Peyer's patch (tissue), 4 donors: ENCODE results near the gene HTR3D. TPM values are rescaled to one million over a fixed set of nuclear protein-coding genes. Genes with fewer than 3 reads are reported as not detected.

Experiments
- DNase-seq, 3 donors: peaks; one replicate each; pipeline ENCODE4 v3.0.0-alpha.2; 2017 to 2019
- H3K27ac ChIP-seq, 4 donors: fragments of 200-600 bp; sonication (generic); one replicate each; pipeline ENCODE4 v1.5.1; 2016 to 2019
- H3K27me3 ChIP-seq, 2 donors: fragments of 200-600 bp; sonication (generic); one replicate each; pipeline ENCODE4 v1.5.1; 2019
- H3K36me3 ChIP-seq, 3 donors: fragments of 200-600 bp; sonication (generic); one replicate each; pipeline ENCODE4 v1.5.1; 2016 to 2019
- H3K4me1 ChIP-seq, 4 donors: fragments of 200-600 bp; sonication (generic); one replicate each; pipeline ENCODE4 v1.5.1; 2016 to 2019
- H3K4me3 ChIP-seq, 4 donors: fragments of 200-600 bp; sonication (generic); 1 replicate in 3 of 4; 2 replicates in 1 of 4; pipeline ENCODE4 v1.5.1; 2016 to 2019; ENCODE audit warnings: mild to moderate bottlenecking in 1 of 4
- H3K9me3 ChIP-seq, 4 donors: fragments of 200-600 bp; sonication (generic); one replicate each; pipeline ENCODE4 v1.5.1; 2016 to 2019; ENCODE audit warnings: mild to moderate bottlenecking in 1 of 4
- POLR2A ChIP-seq, 2 donors: fragments of 450-650 bp; IDR thresholded peaks; one replicate each; pipeline ENCODE4 v1.5.1; 2017; ENCODE audit warnings: antibody characterized with exemption in 2 of 2, mild to moderate bottlenecking in 2 of 2, moderate library complexity in 2 of 2
- total RNA-seq, 4 donors: library from RNA; depleted of rRNA; stranded (reverse); fragments of >200 nt; gene quantifications; one replicate each; pipeline ENCODE4 v1.1.0, GENCODE V29; 2016
- TF ChIP-seq, protein P1 (sequence below), 6 experiments: fragments of 450-650 bp in 4 of 6; fragments of 200-600 bp in 2 of 6; sonication (generic) in 1 of 6; IDR thresholded peaks; one replicate each; pipeline ENCODE4 v1.5.1; 2017 to 2019; ENCODE audit warnings: antibody characterized with exemption in 6 of 6, mild to moderate bottlenecking in 3 of 6, moderate library complexity in 1 of 6

HTR3D gene
- total RNA-seq, 4 donors from 2014 or later = not detected

DNA sequence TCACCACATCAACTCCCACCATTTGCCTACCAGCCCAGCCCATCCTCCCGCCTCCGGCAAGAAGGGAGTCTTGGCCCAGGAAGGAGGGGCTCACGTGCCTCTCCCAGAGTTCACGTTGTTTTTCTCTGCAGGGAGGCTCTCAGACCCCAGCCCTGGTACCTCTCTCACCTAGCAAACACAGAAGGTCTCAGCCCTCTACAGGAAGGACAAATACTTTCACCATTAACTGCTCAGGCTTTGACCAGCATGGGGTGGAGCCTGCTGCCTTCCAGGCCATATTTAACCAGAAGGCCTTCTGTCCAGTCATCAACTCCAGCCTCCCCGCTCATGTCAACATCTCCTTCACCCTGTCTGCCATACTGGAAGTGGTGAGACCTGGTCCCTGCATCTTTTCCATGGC lies 46.3 kb downstream of the HTR3D start:
- no peaks in the 10 kb centered on the region for H3K4me1 ChIP-seq
- no peak overlapping the region for H3K27ac ChIP-seq
- H3K9me3 ChIP-seq = no peaks in the 10 kb centered on the region
- no peaks in the 10 kb centered on the region for H3K27me3 ChIP-seq
- H3K36me3 ChIP-seq = no peaks in the 10 kb centered on the region
- H3K4me3 ChIP-seq = no peak overlapping the region
- no peak for DNase-seq
- TF ChIP-seq POLR2A (IDR thresholded peaks at IDR 0.05) = no peak
- TF ChIP-seq, protein P1, sequence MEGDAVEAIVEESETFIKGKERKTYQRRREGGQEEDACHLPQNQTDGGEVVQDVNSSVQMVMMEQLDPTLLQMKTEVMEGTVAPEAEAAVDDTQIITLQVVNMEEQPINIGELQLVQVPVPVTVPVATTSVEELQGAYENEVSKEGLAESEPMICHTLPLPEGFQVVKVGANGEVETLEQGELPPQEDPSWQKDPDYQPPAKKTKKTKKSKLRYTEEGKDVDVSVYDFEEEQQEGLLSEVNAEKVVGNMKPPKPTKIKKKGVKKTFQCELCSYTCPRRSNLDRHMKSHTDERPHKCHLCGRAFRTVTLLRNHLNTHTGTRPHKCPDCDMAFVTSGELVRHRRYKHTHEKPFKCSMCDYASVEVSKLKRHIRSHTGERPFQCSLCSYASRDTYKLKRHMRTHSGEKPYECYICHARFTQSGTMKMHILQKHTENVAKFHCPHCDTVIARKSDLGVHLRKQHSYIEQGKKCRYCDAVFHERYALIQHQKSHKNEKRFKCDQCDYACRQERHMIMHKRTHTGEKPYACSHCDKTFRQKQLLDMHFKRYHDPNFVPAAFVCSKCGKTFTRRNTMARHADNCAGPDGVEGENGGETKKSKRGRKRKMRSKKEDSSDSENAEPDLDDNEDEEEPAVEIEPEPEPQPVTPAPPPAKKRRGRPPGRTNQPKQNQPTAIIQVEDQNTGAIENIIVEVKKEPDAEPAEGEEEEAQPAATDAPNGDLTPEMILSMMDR (IDR thresholded peaks at IDR 0.05) = no peak

DNA sequence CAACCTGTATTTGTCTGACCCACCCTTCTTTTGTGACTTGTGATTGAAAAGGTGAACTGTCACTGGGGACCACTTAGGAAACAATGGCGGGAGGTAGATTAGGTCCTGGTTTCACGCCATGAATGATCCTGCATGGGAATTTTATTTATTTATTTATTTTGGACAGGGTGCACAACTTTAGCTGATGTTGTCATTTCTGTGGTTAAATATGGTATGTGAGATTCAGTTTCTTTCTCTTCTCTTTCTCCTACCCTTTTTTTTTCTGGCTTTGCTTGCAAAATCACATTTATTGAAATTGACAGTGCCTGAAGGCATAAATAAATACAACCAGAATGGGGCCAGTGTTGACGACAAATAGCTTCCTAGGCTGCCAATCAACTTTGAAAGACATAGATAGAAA lies 47.3 kb downstream of the HTR3D start:
- H3K27me3 ChIP-seq = no peaks in the 10 kb centered on the region
- TF ChIP-seq, protein P1 (IDR thresholded peaks at IDR 0.05) = no peak
- no peak for TF ChIP-seq POLR2A (IDR thresholded peaks at IDR 0.05)
- H3K4me3 ChIP-seq = no peak overlapping the region
- H3K36me3 ChIP-seq = no peaks in the 10 kb centered on the region
- H3K4me1 ChIP-seq = no peaks in the 10 kb centered on the region
- DNase-seq = no peak
- H3K9me3 ChIP-seq = no peaks in the 10 kb centered on the region
- H3K27ac ChIP-seq = no peak overlapping the region

DNA sequence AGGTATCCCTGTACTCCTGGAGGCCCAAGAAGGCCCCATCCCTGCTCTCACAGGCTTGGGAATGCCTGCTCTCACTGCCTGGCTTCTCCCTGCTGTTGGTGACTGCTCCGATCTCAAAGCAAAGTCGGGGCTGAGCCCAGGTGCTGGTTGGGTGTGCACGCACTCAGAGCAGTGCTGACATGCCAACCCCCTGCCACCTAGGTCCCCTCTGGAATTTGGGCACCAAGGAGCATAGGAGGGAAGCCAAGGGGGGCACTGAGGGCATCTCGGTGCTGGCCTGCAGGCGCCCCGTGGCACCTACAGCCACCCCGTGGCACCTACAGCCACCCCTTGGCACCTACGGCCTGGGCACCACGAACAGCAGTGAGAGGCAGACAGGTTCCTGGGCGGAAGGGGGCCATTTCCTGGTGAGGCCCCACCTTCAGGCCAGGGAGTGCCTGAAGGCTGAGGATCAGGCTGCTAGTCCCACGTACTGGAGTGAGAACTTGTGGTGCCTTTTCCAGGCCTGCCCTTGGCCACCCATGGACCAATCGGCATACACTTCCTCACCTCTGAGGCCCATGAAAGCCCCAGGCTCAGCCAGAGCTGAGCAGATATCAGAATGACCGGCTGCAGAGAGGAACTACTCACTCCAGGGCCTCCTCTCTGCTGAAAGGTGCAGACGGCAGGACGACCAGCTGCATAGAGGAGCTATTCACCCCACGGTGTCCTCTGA lies 49.7 kb downstream of the HTR3D start:
- Histone ChIP-seq H3K27me3 (no peaks in the 10 kb centered on the region), H3K9me3 (no peaks in the 10 kb centered on the region), H3K27ac (no peak overlapping the region), H3K36me3 (no peaks in the 10 kb centered on the region), H3K4me1 (no peaks in the 10 kb centered on the region), H3K4me3 (no peak overlapping the region)
- TF ChIP-seq, protein P1 (IDR thresholded peaks at IDR 0.05) = no peak
- TF ChIP-seq POLR2A (IDR thresholded peaks at IDR 0.05) = no peak
- no peak for DNase-seq

DNA sequence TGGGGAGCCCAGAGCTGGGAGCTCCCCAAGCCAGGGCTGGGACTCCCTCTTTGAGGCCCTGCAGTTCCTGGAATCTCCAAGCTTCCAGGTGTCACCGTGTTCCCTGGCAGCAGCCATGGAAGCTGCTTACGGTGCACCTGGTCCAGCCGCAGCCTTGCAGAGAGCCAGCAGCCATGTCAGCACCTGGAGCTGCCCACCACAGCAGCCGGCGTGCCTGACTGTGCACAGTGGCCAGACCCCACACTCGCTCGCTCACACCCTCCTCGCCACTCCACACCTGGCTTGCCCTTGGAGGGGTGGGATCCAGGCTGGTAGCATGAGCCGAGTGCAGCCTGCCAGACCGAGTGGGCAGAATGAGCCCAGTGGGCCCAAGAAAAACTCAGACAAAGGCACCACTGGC lies 50.5 kb downstream of the HTR3D start:
- no peak for DNase-seq
- TF ChIP-seq, protein P1 (IDR thresholded peaks at IDR 0.05) = no peak
- no peak for TF ChIP-seq POLR2A (IDR thresholded peaks at IDR 0.05)
- Histone ChIP-seq H3K4me3 (no peak overlapping the region), H3K36me3 (no peaks in the 10 kb centered on the region), H3K27me3 (no peaks in the 10 kb centered on the region), H3K9me3 (no peaks in the 10 kb centered on the region), H3K4me1 (no peaks in the 10 kb centered on the region), H3K27ac (no peak overlapping the region)

DNA sequence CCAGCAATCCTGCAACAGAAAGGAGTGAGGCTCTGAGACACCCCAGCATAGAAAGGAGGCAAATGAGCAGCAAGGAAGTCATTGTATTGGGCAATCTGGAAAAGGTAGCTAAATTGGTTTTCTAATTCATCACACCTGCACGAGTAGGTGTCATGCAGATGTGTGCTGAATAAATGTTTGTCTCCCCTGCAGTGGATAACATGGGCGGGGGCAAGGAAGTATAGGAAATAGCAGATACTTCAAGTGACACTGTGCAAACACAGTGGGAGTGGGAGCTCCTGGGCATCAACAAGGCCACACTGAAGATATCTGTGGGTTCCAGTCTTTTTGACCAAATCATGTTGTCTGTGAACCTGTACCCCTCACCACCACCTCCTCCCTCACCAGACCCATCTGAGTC lies 50.9 kb downstream of the HTR3D start:
- DNase-seq = no peak
- Histone ChIP-seq H3K4me3 (no peak overlapping the region), H3K27me3 (no peaks in the 10 kb centered on the region), H3K4me1 (no peaks in the 10 kb centered on the region), H3K36me3 (no peaks in the 10 kb centered on the region), H3K9me3 (no peaks in the 10 kb centered on the region), H3K27ac (no peak overlapping the region)
- TF ChIP-seq, protein P1 (IDR thresholded peaks at IDR 0.05) = no peak
- TF ChIP-seq POLR2A (IDR thresholded peaks at IDR 0.05) = no peak
